GM10248 (cell line): Measurements from ENCODE around the gene SEC16A.
A peak's percentile ranks its signal among the peaks of the same experiment; 100 is the strongest.

Experiments used
- CTCF ChIA-PET: fragments of 300-600 bp; sonication (Branson Sonifier 250); formaldehyde crosslinking; extraction: SDS; loops from one replicate; lab custom pipeline; 2021; ENCODE audit warnings: antibody characterized with exemption; lab: Yijun Ruan, JAX
- POLR2A ChIA-PET: fragments of 350-650 bp; sonication (Branson Sonifier 250); formaldehyde crosslinking; extraction: SDS; loops from one replicate; lab custom pipeline; 2020; ENCODE audit warnings: antibody characterized with exemption; lab: Yijun Ruan, JAX
- DNase-seq: peaks from one replicate; pipeline ENCODE4 v3.0.0; 2012; ENCODE audit errors: extremely low spot score
- TF ChIP-seq, protein P1 (sequence below): IDR thresholded peaks from 2 replicates; pipeline ENCODE4 v1.5.1; 2012; ENCODE audit warnings: mild to moderate bottlenecking, low read depth; ENCODE audit errors: extremely low read depth, missing control alignments, control extremely low read depth

Gene SEC16A

DNA sequence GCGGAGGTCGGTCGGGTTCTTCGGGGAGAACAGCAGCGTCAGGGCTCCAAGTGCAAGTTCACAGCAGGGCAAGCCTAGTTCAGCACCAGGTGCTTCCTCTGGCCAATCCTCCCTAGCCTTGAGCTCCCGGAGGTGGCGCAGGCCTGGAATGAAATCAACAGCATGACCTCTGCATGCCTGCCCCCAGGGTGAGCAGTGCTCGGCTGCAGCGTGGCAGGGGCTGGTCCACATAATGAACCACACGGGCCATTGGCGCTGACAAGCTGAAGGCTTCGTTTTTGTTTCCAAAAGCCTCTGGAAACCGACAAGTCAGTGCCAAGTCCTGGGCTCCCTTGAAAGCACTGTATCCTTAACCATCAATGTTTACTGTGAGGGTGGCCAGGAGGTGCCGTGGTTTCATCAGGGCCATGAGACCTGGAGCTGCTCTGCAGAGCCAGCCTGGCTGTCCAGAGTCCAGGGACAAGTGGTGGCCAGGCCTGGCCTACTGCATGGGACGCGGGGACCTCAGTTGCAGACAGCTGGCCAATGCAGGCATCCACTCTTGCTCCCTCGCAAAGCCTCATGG is 41.1 kb downstream of the SEC16A start:
- TF ChIP-seq, protein P1, sequence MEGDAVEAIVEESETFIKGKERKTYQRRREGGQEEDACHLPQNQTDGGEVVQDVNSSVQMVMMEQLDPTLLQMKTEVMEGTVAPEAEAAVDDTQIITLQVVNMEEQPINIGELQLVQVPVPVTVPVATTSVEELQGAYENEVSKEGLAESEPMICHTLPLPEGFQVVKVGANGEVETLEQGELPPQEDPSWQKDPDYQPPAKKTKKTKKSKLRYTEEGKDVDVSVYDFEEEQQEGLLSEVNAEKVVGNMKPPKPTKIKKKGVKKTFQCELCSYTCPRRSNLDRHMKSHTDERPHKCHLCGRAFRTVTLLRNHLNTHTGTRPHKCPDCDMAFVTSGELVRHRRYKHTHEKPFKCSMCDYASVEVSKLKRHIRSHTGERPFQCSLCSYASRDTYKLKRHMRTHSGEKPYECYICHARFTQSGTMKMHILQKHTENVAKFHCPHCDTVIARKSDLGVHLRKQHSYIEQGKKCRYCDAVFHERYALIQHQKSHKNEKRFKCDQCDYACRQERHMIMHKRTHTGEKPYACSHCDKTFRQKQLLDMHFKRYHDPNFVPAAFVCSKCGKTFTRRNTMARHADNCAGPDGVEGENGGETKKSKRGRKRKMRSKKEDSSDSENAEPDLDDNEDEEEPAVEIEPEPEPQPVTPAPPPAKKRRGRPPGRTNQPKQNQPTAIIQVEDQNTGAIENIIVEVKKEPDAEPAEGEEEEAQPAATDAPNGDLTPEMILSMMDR, result no peak
- POLR2A ChIA-PET, result no interaction called here
- DNase-seq, result no peak
- CTCF ChIA-PET, result interaction anchor here (1.2 kb wide), 1 partner anchor 22 kb away, joined by 3 read pairs; no protein-coding TSS in a partner anchor

DNA sequence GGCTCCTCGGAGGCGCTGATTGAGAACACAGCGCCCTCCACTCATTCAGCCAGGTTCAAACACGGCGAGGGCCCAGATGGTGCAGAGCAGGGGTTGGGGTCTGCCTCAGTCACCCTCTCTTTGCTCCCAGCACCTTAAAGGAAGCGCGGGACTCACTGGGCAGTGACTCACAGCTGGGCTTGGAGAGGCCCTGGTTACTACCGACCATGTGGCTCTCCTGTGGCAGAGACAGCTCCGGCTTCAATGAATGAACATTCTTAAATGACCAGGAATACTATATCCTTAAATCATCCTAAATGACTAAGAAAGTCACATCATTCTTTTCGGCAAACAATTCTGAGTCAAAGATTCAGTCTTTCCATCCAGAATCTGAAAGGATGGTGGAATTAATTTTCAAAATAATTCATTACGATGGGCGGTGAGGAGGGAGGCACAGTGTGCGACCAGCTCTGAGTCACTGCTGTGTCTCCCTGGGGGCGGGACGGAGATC is 41.6 kb downstream of the SEC16A start:
- ChIA-PET CTCF (interaction anchor here (1.0 to 1.2 kb wide), 6 partner anchors 13 to 241 kb away, joined by 3 to 4 read pairs (median 3); no protein-coding TSS in a partner anchor), POLR2A (no interaction called here)
- TF ChIP-seq, protein P1, result no peak
- DNase-seq, result no peak

- CTCF ChIA-PET, result interaction anchor here (0.7 to 1.4 kb wide), 14 partner anchors 9 to 242 kb away, joined by 3 to 7 read pairs (median 3); no protein-coding TSS in a partner anchor
- DNase-seq, result peak; percentile 96
- POLR2A ChIA-PET, result no interaction called here
- TF ChIP-seq, protein P1, result peak; percentile 74
Measured at GRCh38 chr9:136439481-136440408, 43.1 kb downstream of the SEC16A start, which contains the start of gene INPP5E. TSS of gene INPP5E (minus strand) at chr9:136439845. CDS start at chr9:136439419, 426 bp downstream.

GRCh38 chr9:136438548-136439480 is 44.0 kb downstream of the SEC16A start:
- TF ChIP-seq, protein P1, result no peak
- CTCF ChIA-PET, result interaction anchor here (0.7 to 1.4 kb wide), 2 partner anchors 14 to 26 kb away, joined by 3 to 6 read pairs; no protein-coding TSS in a partner anchor
- POLR2A ChIA-PET, result no interaction called here
- DNase-seq, result peak; percentile 84

DNA sequence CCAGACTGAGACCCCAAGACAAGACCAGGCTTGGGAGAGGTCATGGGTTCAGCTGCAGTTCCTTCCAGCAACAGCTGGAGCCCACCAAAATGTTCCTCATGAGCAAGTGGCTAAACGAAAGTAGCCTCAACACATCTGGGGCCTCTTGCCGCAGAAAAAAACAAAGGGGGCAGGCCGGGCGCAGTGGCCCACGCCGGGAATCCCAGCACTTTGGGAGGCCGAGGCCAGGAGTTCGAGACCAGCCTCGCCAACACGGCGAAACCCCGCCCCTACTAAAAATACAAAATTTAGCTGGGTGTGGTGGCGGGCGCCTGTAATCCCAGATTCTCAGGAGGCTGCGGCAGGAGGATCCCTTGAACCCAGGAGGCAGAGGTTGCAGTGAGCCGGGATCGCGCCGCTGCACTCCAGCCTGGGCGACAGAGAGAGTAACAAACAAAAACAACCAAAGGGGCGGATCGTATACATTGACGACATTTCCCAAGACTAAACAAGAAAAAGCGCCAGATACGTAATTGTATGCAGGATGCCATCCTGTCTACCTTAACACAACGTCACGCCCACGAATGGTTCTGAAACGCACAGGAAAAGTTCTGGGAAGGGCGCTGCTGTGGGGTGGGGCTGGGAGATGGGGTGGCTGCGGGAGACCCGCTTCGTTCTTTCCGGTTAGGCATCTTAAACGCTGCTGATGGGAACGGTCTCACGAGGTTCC is 44.8 kb downstream of the SEC16A start:
- ChIA-PET POLR2A (no interaction called here), CTCF (interaction anchor here (1.4 kb wide), 1 partner anchor 13 kb away, joined by 6 read pairs; no protein-coding TSS in a partner anchor)
- TF ChIP-seq, protein P1, result no peak
- DNase-seq, result no peak
